HG03280 (cell line): ENCODE data around the gene CABP4.
"Not testable (repeated sequence)": the region's sequence is repeated elsewhere in the genome, so short reads cannot be mapped to it uniquely, and the experiment has no call there.

Experiments
- ATAC-seq: cut with Tn5 transposase; IDR thresholded peaks from one replicate; pipeline ENCODE4 v1.9.1; 2021; ENCODE audit warnings: mild to moderate bottlenecking, moderate library complexity; ENCODE audit not compliant: unreplicated experiment

The CABP4 gene

DNA sequence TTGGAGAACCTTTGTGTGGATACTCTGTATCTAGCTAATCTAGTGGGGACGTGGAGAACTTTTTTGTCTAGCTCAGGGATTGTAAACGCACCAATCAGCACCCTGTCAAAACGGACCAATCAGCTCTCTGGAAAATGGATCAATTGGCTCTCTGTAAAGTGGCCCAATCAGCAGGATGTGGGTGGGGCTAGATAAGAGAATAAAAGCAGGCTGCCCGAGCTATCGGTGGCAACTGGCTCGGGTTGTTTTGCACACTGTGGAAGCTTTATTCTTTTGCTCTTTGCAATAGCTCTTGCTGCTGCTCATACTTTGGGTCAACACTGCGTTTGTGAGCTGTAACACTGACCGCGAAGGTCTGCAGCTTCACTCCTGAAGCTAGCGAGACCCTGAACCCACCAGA, 21.5 kb downstream of the CABP4 start:
- not testable (repeated sequence) for ATAC-seq

GRCh38 chr11:67477344-67478050, 22.3 kb downstream of the CABP4 start:
- not testable (repeated sequence) for ATAC-seq

DNA sequence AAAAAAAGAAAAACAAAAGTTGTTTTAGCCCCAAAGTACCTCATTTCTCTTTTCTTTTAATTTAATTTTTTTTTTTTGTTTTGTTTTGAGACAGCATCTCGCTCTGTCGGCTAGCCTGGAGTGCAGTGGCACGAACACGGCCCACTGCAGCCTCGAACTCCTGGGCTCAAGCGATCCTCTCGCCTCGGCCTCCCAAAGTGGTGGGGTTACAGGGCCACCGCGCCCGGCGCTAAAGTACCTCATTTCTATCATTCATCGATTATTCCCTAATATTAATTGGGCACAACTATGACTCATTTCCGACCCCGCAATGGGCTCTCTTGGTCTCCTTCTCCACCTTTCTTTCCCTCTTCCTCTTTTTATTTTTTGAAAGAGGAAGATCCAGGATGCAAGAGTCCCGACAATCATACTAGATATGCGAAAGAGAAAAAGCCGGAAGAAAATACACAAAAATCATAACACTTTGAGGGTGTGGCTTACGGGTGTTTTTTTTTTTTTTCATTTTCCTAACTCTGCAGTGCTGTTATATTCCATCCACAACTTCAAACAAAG, 27.2 kb downstream of the CABP4 start:
- no peak for ATAC-seq

GRCh38 chr11:67482827-67483798, 28.0 kb downstream of the CABP4 start, which contains the start of gene AIP:
AIP (plus strand) TSS chr11:67483026; CDS start chr11:67483159, 133 bp downstream.
- peak; percentile 68 for ATAC-seq

- no peak for ATAC-seq
Measured at GRCh38 chr11:67483831-67484665, 28.9 kb downstream of the CABP4 start.

DNA sequence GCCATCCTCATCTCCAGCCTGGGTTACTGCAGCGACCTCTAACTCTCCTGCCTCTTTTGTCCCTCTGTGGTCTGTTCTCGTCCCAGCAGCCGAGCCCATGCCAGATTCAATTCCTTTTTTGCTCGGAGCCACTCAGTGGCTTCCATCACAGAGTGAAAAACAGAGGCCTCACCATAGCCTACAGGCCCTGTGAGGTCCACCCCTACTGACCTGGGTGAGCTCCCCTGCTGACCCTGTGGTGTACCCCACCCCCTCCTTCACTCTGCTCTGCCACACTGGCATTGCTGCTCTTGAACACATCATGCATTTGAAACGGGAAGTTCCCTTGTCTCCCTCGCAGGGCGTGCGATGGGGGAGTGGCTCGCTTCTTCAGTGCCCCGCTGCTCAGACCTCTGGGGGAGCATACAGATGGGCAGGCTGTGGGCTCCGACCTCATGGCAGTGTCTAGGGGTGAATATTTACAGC, 29.7 kb downstream of the CABP4 start:
- ATAC-seq, result no peak

DNA sequence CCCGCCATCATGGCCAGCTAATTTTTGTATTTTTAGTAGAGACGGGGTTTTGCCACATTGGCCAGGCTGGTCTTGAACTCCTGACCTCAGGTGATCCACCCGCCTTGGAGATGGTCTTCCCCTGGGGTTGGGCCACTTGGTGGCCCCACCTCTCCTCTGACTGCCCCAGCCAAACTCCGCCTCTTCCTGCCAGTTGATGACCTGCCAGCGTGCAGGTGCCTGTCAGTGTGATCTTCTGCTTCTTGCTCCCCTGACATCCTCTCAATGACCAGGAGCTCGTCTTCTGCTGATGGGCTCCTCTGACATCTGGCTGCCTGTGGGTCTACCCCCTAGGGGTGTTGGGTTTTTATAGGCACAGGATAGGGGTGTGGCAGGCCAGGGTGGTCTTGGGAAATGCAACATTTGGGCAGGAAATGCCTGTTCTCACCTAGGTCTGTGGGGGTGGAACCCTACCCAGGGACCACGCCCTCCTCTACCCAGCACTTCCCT, 30.8 kb downstream of the CABP4 start:
- not testable (repeated sequence) for ATAC-seq

- peak; percentile 35 for ATAC-seq
Measured at GRCh38 chr11:67486481-67487195, 31.5 kb downstream of the CABP4 start.

- no peak for ATAC-seq
Measured at GRCh38 chr11:67489203-67489884, 34.2 kb downstream of the CABP4 start.

GRCh38 chr11:67489885-67490726, 35.0 kb downstream of the CABP4 start:
- ATAC-seq, result no peak

GRCh38 chr11:67490727-67491065, 35.5 kb downstream of the CABP4 start:
- ATAC-seq, result no peak

DNA sequence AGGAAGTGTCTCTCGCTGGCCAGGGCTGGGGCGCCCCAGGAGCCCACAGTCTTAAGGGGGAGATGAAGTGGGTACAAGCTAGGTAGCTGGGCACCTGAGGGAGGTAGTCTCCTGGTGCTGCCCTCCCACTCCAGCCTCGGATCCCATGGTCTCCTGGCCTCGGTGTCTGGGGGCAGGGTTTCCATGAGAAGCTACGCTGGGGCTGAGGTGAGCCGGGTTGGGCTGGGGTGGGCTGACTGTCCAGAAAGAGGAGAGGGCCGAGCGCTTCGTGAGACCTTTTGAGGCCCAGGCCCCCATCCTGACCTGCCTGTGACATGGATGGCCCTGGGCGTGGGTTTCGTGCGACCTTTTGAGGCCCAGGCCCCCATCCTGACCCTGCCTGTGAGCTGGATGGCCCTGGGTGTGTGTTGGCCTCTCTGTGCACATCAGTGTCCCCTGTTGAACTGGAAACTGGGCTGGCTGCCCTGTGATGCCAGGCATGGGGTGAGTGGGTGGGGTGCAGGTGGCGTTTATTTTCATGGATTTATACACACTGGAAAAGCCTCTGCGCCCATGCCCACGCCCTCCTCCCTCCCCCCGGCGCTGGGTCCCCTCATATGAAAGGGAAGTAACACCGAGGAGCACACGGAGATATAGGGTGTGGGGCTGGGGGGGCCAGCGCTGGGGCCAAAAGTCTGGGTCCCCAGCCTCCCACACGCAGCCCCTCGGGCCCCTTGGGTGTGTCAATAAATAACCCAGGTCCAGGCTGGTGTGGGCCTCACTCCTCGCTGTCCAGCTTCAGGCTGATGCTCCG, 36.3 kb downstream of the CABP4 start:
- ATAC-seq, result no peak

DNA sequence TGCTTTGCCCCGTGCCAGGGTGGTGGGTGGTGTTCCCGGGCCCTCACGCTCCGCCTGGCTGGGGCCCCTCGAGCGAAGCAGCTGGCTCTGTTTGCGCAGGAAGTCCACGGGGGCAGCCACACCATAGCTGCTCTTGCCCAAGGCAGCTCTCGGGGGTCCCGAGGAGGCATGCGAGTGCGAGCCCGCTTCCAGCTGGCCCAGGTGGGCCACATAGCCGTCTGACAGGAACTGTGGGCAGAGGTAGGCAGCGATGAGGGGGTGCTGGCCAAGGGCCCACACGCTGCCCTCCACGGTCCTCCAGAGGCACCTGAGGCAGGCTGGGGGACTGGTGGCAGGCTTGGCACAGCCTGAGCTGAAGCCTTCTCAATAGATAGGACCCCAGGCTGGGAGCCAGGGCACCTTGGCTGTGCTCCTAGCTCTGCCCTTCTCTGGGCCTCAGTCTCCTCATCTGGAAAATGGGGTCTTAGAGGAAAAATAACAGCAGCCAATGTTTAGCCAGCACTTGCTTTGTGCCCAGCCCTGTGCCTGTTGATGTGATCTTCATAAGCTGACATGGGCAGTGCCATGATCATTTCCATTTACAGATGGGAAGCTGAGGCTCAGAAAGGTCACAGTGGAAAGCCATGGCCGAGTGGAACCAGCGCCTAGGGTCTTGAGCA, 37.0 kb downstream of the CABP4 start:
- ATAC-seq, result no peak

DNA sequence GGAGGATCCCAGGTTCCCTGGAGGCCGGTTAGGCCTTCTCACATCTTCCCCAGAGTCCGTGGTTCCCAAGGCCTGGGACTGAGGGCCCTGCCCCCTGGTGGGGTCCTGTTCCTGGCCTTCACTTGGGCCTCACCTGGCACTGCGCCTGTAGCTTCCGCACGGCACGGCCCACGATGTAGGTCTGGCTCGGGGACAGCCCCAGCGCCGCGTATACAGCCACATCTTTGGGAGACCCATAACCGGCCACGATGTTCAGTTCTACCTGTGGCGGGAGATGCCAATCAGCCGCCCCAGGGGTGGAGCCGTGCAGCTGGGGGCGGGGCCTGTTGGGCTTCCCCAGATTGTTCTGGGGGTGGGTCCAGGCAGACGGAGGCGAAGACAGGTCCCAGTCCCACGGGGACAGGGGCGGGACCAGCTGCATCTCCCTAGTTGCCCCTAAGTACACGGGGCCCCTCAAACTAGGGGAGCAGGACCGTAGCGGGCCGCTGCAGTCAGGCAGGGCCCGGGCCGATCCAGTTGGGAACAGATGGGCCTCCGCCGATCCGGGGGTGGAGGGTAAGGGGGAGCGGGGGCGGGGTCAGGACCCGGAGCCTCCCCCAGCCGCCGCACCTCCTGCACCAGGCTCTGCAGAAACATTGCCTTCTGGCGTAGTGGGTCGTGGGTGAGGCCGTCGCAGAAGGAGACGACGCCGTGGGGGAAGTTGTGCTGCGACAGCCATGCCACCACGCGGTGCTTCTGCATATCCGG, 37.8 kb downstream of the CABP4 start:
- ATAC-seq, result no peak

- ATAC-seq, result no peak
Measured at GRCh38 chr11:67493548-67494370, 38.6 kb downstream of the CABP4 start.
